Activated T-cell treated with anti-CD3 and anti-CD28 coated beads for 24 hours (primary cell): Measurements from ENCODE around the gene ACIN1.

ENCODE experiments used
- DNase-seq: peaks from one replicate; pipeline ENCODE4 v3.0.0-alpha.2; 2020; ENCODE audit warnings: low read depth

Gene ACIN1

GRCh38 chr14:23013054-23013748 lies 81.7 kb downstream of the ACIN1 start:
- no peak for DNase-seq

DNA sequence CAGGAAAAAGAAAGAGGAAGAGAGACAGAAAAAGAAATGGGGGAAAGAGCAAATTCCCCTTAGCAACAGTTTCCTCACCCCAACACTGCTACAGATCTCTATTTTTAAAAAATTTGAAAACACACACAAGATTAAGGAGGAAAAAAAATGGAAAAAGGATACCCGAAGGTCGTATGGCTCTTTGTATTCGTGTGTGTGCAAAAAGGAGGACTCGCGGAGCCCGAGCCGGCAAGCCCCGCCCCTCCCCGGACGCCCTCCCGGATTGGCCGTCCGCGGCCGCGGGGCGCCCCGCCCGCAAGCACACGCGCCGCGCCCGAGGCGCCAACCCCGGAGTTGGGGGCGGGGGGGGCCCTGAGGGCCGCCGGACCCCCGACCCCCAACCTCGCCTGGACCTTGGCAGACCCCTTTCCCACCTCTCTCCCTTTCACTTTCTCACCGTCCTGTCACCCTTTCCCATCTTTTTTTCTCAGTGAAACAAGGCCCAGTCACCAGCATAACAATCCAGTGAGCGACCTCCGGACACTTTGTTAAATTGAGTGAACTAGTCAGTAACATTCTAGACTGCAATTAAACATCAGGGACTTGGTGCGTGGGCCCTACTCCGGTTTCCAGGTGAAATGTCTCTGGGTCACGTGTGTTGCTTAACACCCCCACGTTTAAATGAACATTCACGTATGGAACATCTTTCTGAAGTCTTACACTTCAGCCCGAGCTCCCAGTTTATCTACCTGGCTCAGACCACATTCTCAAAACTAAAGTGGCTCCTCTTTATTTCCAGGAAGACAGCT lies 84.8 kb downstream of the ACIN1 start, which contains the start of gene C14orf93:
Gene C14orf93, minus strand, starts transcription at position 205 of the 788 bp plus-strand sequence. CDS start 11,120 bp downstream, outside the sequence.
- peak; percentile 75 for DNase-seq

DNA sequence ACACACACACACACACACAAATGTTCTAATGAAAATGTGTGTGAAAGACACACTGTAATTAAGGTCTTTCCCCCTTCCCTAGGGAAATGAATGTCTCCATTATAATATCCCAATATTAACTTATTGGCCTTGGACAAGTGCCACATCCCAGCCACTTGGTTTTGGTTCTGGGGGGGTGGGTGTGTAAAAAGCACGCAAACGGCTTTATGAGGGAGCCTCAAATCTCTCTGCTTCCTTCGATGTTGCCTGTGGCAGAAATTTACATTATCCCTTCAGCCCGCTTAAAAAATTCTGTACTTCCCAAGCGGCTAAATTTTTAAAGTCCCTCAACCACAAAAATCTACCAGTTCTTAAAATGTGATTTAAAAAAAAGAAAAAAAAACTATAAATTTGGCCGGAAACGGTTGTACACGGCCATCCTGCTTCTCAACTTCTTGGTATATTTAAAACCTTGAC lies 85.4 kb downstream of the ACIN1 start:
- no peak for DNase-seq

- no peak for DNase-seq
These were observed 86.1 kb downstream of the ACIN1 start for GRCh38 chr14:23008831-23009230.
